ENCODE data around the gene TIAM2.
"Not testable (repeated sequence)": the region's sequence is repeated elsewhere in the genome, so short reads cannot be mapped to it uniquely, and the experiment has no call there.

The TIAM2 gene

GRCh38 chr6:155187994-155188706, 193.0 kb downstream of the TIAM2 start:
- DNase-seq (ENCODE audit: low read depth in 1 of 2, low spot score in 1 of 2) = no peak

- no peak for DNase-seq (ENCODE audit: low read depth in 1 of 2, low spot score in 1 of 2)
These were observed 193.8 kb downstream of the TIAM2 start for GRCh38 chr6:155188707-155189496.

GRCh38 chr6:155190677-155191076, 195.6 kb downstream of the TIAM2 start:
- no peak for DNase-seq (ENCODE audit: low read depth in 1 of 2, low spot score in 1 of 2)

GRCh38 chr6:155193526-155193925, 198.4 kb downstream of the TIAM2 start:
- no peak for DNase-seq (ENCODE audit: low read depth in 1 of 2, low spot score in 1 of 2)

GRCh38 chr6:155194399-155194798, 199.3 kb downstream of the TIAM2 start:
- no peak for DNase-seq (ENCODE audit: low read depth in 1 of 2, low spot score in 1 of 2)

- no peak for DNase-seq (ENCODE audit: low read depth in 1 of 2, low spot score in 1 of 2)
These were observed 200.8 kb downstream of the TIAM2 start for GRCh38 chr6:155195903-155196302.

GRCh38 chr6:155196911-155197310, 201.8 kb downstream of the TIAM2 start:
- no peak for DNase-seq (ENCODE audit: low read depth in 1 of 2, low spot score in 1 of 2)

- no peak for DNase-seq (ENCODE audit: low read depth in 1 of 2, low spot score in 1 of 2)
These were observed 202.8 kb downstream of the TIAM2 start for GRCh38 chr6:155197932-155198331.

GRCh38 chr6:155200012-155200411, 204.9 kb downstream of the TIAM2 start:
- DNase-seq (ENCODE audit: low read depth in 1 of 2, low spot score in 1 of 2) = no peak

GRCh38 chr6:155201461-155202226, 206.5 kb downstream of the TIAM2 start:
- no peak for DNase-seq (ENCODE audit: low read depth in 1 of 2, low spot score in 1 of 2)

- no peak for DNase-seq (ENCODE audit: low read depth in 1 of 2, low spot score in 1 of 2)
These were observed 212.1 kb downstream of the TIAM2 start for GRCh38 chr6:155207223-155207622.

GRCh38 chr6:155212106-155212505, 217.0 kb downstream of the TIAM2 start:
- DNase-seq (ENCODE audit: low read depth in 1 of 2, low spot score in 1 of 2) = no peak

- DNase-seq (ENCODE audit: low read depth in 1 of 2, low spot score in 1 of 2) = no peak
These were observed 217.7 kb downstream of the TIAM2 start for GRCh38 chr6:155212616-155213380.

GRCh38 chr6:155213611-155214372, 218.7 kb downstream of the TIAM2 start:
- no peak for DNase-seq (ENCODE audit: low read depth in 1 of 2, low spot score in 1 of 2)

GRCh38 chr6:155215906-155216305, 220.8 kb downstream of the TIAM2 start:
- DNase-seq (ENCODE audit: low read depth in 1 of 2, low spot score in 1 of 2) = no peak

- no peak for DNase-seq (ENCODE audit: low read depth in 1 of 2, low spot score in 1 of 2)
These were observed 221.4 kb downstream of the TIAM2 start for GRCh38 chr6:155216312-155217046.

GRCh38 chr6:155218711-155219110, 223.6 kb downstream of the TIAM2 start:
- not testable (repeated sequence) for DNase-seq (ENCODE audit: low read depth in 1 of 2, low spot score in 1 of 2)

- no peak for DNase-seq (ENCODE audit: low read depth in 1 of 2, low spot score in 1 of 2)
These were observed 224.2 kb downstream of the TIAM2 start for GRCh38 chr6:155219299-155219698.

- no peak for DNase-seq (ENCODE audit: low read depth in 1 of 2, low spot score in 1 of 2)
These were observed 224.8 kb downstream of the TIAM2 start for GRCh38 chr6:155219858-155220301.

GRCh38 chr6:155221086-155221485, 226.0 kb downstream of the TIAM2 start:
- DNase-seq (ENCODE audit: low read depth in 1 of 2, low spot score in 1 of 2) = no peak

All from activated T-helper 1 cell treated with anti-CD3 and anti-CD28 coated beads, Interleukin-2, amount 50 U/mL, for 16 hours (primary cell).